ENCODE data around the gene HOXD4.

The HOXD4 gene

GRCh38 chr2:176202491-176202890 lies 51.1 kb downstream of the HOXD4 start:
- H3K27ac ChIP-seq: no peak overlapping the region
- no peak for TF ChIP-seq ZFX (IDR thresholded peaks at IDR 0.05; ENCODE audit: borderline replicate concordance)
- TF ChIP-seq, protein P1, sequence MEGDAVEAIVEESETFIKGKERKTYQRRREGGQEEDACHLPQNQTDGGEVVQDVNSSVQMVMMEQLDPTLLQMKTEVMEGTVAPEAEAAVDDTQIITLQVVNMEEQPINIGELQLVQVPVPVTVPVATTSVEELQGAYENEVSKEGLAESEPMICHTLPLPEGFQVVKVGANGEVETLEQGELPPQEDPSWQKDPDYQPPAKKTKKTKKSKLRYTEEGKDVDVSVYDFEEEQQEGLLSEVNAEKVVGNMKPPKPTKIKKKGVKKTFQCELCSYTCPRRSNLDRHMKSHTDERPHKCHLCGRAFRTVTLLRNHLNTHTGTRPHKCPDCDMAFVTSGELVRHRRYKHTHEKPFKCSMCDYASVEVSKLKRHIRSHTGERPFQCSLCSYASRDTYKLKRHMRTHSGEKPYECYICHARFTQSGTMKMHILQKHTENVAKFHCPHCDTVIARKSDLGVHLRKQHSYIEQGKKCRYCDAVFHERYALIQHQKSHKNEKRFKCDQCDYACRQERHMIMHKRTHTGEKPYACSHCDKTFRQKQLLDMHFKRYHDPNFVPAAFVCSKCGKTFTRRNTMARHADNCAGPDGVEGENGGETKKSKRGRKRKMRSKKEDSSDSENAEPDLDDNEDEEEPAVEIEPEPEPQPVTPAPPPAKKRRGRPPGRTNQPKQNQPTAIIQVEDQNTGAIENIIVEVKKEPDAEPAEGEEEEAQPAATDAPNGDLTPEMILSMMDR (IDR thresholded peaks at IDR 0.05): no peak
